Measurements from ENCODE around the gene NCKAP5L.
A peak's percentile ranks its signal among the peaks of the same experiment; 100 is the strongest.

The NCKAP5L gene

GRCh38 chr12:49823951-49824350 lies 4.3 kb downstream of the NCKAP5L start:
- H3K4me1 ChIP-seq (ENCODE audit: control insufficient read depth, insufficient read depth, low read length, poor library complexity, severe bottlenecking) = peaks cover 35% of the 10 kb centered on the region
- peaks cover 52% of the 10 kb centered on the region for H3K36me3 ChIP-seq (ENCODE audit: control insufficient read depth, insufficient read depth, low read length)
- no peaks in the 10 kb centered on the region for H3K9me3 ChIP-seq (ENCODE audit: control insufficient read depth, low read length)
- no peak overlapping the region for H3K27ac ChIP-seq (ENCODE audit: low read depth, low read length, severe bottlenecking)
- WGBS, 2 experiments (ENCODE audit: insufficient coverage in 2 of 2) = 96 to 100% methylated on average over 3 to 5 of the region's 6 CpGs
- no peak overlapping the region for H3K4me3 ChIP-seq (ENCODE audit: extremely low read depth, insufficient read depth, low read length, poor library complexity, severe bottlenecking)

GRCh38 chr12:49823350-49823749 lies 4.9 kb downstream of the NCKAP5L start:
- Histone ChIP-seq H3K27ac (ENCODE audit: low read depth, low read length, severe bottlenecking) (no peak overlapping the region), H3K4me3 (ENCODE audit: extremely low read depth, insufficient read depth, low read length, poor library complexity, severe bottlenecking) (no peak overlapping the region), H3K36me3 (ENCODE audit: control insufficient read depth, insufficient read depth, low read length) (peaks cover 56% of the 10 kb centered on the region), H3K9me3 (ENCODE audit: control insufficient read depth, low read length) (no peaks in the 10 kb centered on the region), H3K4me1 (ENCODE audit: control insufficient read depth, insufficient read depth, low read length, poor library complexity, severe bottlenecking) (peaks cover 35% of the 10 kb centered on the region)
- WGBS, 2 experiments (ENCODE audit: insufficient coverage in 2 of 2) = 83 to 85% methylated on average over 1 of the region's 1 CpG

- H3K36me3 ChIP-seq (ENCODE audit: control insufficient read depth, insufficient read depth, low read length) = peaks cover 59% of the 10 kb centered on the region
- H3K4me3 ChIP-seq (ENCODE audit: extremely low read depth, insufficient read depth, low read length, poor library complexity, severe bottlenecking) = no peak overlapping the region
- H3K9me3 ChIP-seq (ENCODE audit: control insufficient read depth, low read length) = no peaks in the 10 kb centered on the region
- no peak overlapping the region for H3K27ac ChIP-seq (ENCODE audit: low read depth, low read length, severe bottlenecking)
- WGBS, 2 experiments (ENCODE audit: insufficient coverage in 2 of 2) = 95 to 100% methylated on average over 5 to 7 of the region's 10 CpGs
- H3K4me1 ChIP-seq (ENCODE audit: control insufficient read depth, insufficient read depth, low read length, poor library complexity, severe bottlenecking) = peaks cover 34% of the 10 kb centered on the region
These were observed 6.6 kb downstream of the NCKAP5L start for GRCh38 chr12:49821373-49822287.

- Histone ChIP-seq H3K9me3 (ENCODE audit: control insufficient read depth, low read length) (no peaks in the 10 kb centered on the region), H3K4me3 (ENCODE audit: extremely low read depth, insufficient read depth, low read length, poor library complexity, severe bottlenecking) (no peak overlapping the region), H3K27ac (ENCODE audit: low read depth, low read length, severe bottlenecking) (no peak overlapping the region), H3K4me1 (ENCODE audit: control insufficient read depth, insufficient read depth, low read length, poor library complexity, severe bottlenecking) (peaks cover 17% of the 10 kb centered on the region), H3K36me3 (ENCODE audit: control insufficient read depth, insufficient read depth, low read length) (peaks cover 67% of the 10 kb centered on the region)
- WGBS, 2 experiments (ENCODE audit: insufficient coverage in 2 of 2) = 87 to 92% methylated on average over 1 to 2 of the region's 2 CpGs
These were observed 8.4 kb downstream of the NCKAP5L start for GRCh38 chr12:49819786-49820185.

- Histone ChIP-seq H3K36me3 (ENCODE audit: control insufficient read depth, insufficient read depth, low read length) (peaks cover 67% of the 10 kb centered on the region), H3K4me3 (ENCODE audit: extremely low read depth, insufficient read depth, low read length, poor library complexity, severe bottlenecking) (no peak overlapping the region), H3K4me1 (ENCODE audit: control insufficient read depth, insufficient read depth, low read length, poor library complexity, severe bottlenecking) (peaks cover 16% of the 10 kb centered on the region), H3K27ac (ENCODE audit: low read depth, low read length, severe bottlenecking) (no peak overlapping the region), H3K9me3 (ENCODE audit: control insufficient read depth, low read length) (no peaks in the 10 kb centered on the region)
- 93 to 95% methylated on average over 4 of the region's 7 CpGs for WGBS, 2 experiments (ENCODE audit: insufficient coverage in 2 of 2)
These were observed 9.8 kb downstream of the NCKAP5L start for GRCh38 chr12:49818241-49818895.

GRCh38 chr12:49813131-49813530 lies 15.1 kb downstream of the NCKAP5L start:
- no peaks in the 10 kb centered on the region for H3K9me3 ChIP-seq (ENCODE audit: control insufficient read depth, low read length)
- no peak overlapping the region for H3K4me3 ChIP-seq (ENCODE audit: extremely low read depth, insufficient read depth, low read length, poor library complexity, severe bottlenecking)
- H3K4me1 ChIP-seq (ENCODE audit: control insufficient read depth, insufficient read depth, low read length, poor library complexity, severe bottlenecking) = peaks cover 35% of the 10 kb centered on the region
- no peak overlapping the region for H3K27ac ChIP-seq (ENCODE audit: low read depth, low read length, severe bottlenecking)
- H3K36me3 ChIP-seq (ENCODE audit: control insufficient read depth, insufficient read depth, low read length) = peaks cover 39% of the 10 kb centered on the region
- 100% methylated on average over 1 of the region's 1 CpG; no CpG with 5 or more reads in 1 of the 2 experiments for WGBS, 2 experiments (ENCODE audit: insufficient coverage in 2 of 2)

- H3K27ac ChIP-seq (ENCODE audit: low read depth, low read length, severe bottlenecking) = no peak overlapping the region
- H3K9me3 ChIP-seq (ENCODE audit: control insufficient read depth, low read length) = no peaks in the 10 kb centered on the region
- WGBS, 2 experiments (ENCODE audit: insufficient coverage in 2 of 2) = 93 to 96% methylated on average over 3 to 4 of the region's 4 CpGs
- peaks cover 50% of the 10 kb centered on the region for H3K36me3 ChIP-seq (ENCODE audit: control insufficient read depth, insufficient read depth, low read length)
- H3K4me3 ChIP-seq (ENCODE audit: extremely low read depth, insufficient read depth, low read length, poor library complexity, severe bottlenecking) = no peak overlapping the region
- H3K4me1 ChIP-seq (ENCODE audit: control insufficient read depth, insufficient read depth, low read length, poor library complexity, severe bottlenecking) = peaks cover 42% of the 10 kb centered on the region
These were observed 16.2 kb downstream of the NCKAP5L start for GRCh38 chr12:49811961-49812401.

GRCh38 chr12:49811136-49811535 lies 17.1 kb downstream of the NCKAP5L start:
- Histone ChIP-seq H3K9me3 (ENCODE audit: control insufficient read depth, low read length) (no peaks in the 10 kb centered on the region), H3K4me1 (ENCODE audit: control insufficient read depth, insufficient read depth, low read length, poor library complexity, severe bottlenecking) (peaks cover 42% of the 10 kb centered on the region), H3K36me3 (ENCODE audit: control insufficient read depth, insufficient read depth, low read length) (peaks cover 51% of the 10 kb centered on the region), H3K4me3 (ENCODE audit: extremely low read depth, insufficient read depth, low read length, poor library complexity, severe bottlenecking) (no peak overlapping the region), H3K27ac (ENCODE audit: low read depth, low read length, severe bottlenecking) (peak overlapping the region; percentile 39)
- 69 to 83% methylated on average over 5 of the region's 5 CpGs for WGBS, 2 experiments (ENCODE audit: insufficient coverage in 2 of 2)

- Histone ChIP-seq H3K27ac (ENCODE audit: low read depth, low read length, severe bottlenecking) (peak overlapping the region; percentile 95), H3K4me3 (ENCODE audit: extremely low read depth, insufficient read depth, low read length, poor library complexity, severe bottlenecking) (peak overlapping the region; percentile 3), H3K9me3 (ENCODE audit: control insufficient read depth, low read length) (no peaks in the 10 kb centered on the region), H3K4me1 (ENCODE audit: control insufficient read depth, insufficient read depth, low read length, poor library complexity, severe bottlenecking) (peaks cover 42% of the 10 kb centered on the region), H3K36me3 (ENCODE audit: control insufficient read depth, insufficient read depth, low read length) (peaks cover 53% of the 10 kb centered on the region)
- 54 to 58% methylated on average over 5 to 6 of the region's 9 CpGs for WGBS, 2 experiments (ENCODE audit: insufficient coverage in 2 of 2)
These were observed 18.3 kb downstream of the NCKAP5L start for GRCh38 chr12:49809906-49810389.

- peaks cover 42% of the 10 kb centered on the region for H3K4me1 ChIP-seq (ENCODE audit: control insufficient read depth, insufficient read depth, low read length, poor library complexity, severe bottlenecking)
- H3K36me3 ChIP-seq (ENCODE audit: control insufficient read depth, insufficient read depth, low read length) = peaks cover 53% of the 10 kb centered on the region
These were observed 18.8 kb downstream of the NCKAP5L start for GRCh38 chr12:49809381-49809905.

More at GRCh38 chr12:49809381-49809905, 18.8 kb downstream of the NCKAP5L start:
- WGBS, 2 experiments (ENCODE audit: insufficient coverage in 2 of 2) = no CpG with 5 or more reads among the region's 4 CpGs
- Histone ChIP-seq H3K27ac (ENCODE audit: low read depth, low read length, severe bottlenecking) (peak overlapping the region; percentile 95), H3K9me3 (ENCODE audit: control insufficient read depth, low read length) (no peaks in the 10 kb centered on the region), H3K4me3 (ENCODE audit: extremely low read depth, insufficient read depth, low read length, poor library complexity, severe bottlenecking) (peak overlapping the region; percentile 3)
